Activated T-helper 1 cell treated with anti-CD3 and anti-CD28 coated beads, Interleukin-12 subunit alpha, Interleukin-12 subunit beta, Interleukin-2, Interleukin-4 antibody, amounts not matched to agents 30 ng/mL and 10 ng/mL and 1 ng/mL, durations not matched to agents 14 hours and 24 hours and 36 hours (primary cell): ENCODE measurements around the gene EHMT1. TPM values are rescaled to one million over a fixed set of nuclear protein-coding genes. Genes with fewer than 3 reads are reported as not detected.

Experiments
- DNase-seq: peaks from one replicate; pipeline ENCODE4 v3.0.0; 2021; ENCODE audit warnings: low spot score
- H3K27ac Mint-ChIP-seq: one replicate; pipeline ENCODE4 v1.8.0; 2021; ENCODE audit warnings: mild to moderate bottlenecking, mixed read lengths
- H3K27me3 Mint-ChIP-seq: one replicate; pipeline ENCODE4 v1.8.0; 2022; ENCODE audit warnings: mild to moderate bottlenecking, moderate library complexity, mixed read lengths; ENCODE audit not compliant: insufficient read depth
- H3K36me3 Mint-ChIP-seq: one replicate; pipeline ENCODE4 v1.8.0; 2021; ENCODE audit warnings: low read depth, mixed read lengths
- H3K4me1 Mint-ChIP-seq: one replicate; pipeline ENCODE4 v1.8.0; 2021; ENCODE audit warnings: low read depth, mixed read lengths
- H3K4me3 Mint-ChIP-seq: one replicate; pipeline ENCODE4 v1.8.0; 2021; ENCODE audit warnings: mild to moderate bottlenecking, moderate library complexity, mixed read lengths
- H3K9me3 Mint-ChIP-seq: one replicate; pipeline ENCODE4 v1.8.0; 2021; ENCODE audit warnings: mixed read lengths
- intact Hi-C: fragments of 100-400 bp; cut with micrococcal nuclease; formaldehyde crosslinking; loops from one replicate; pipeline ENCODE4 v1.15.1; 2024
- total RNA-seq: library from RNA; stranded (reverse); gene quantifications from 2 replicates; pipeline ENCODE4 v1.2.3, GENCODE V29; 2022

The EHMT1 gene
- total RNA-seq, 1 donor from 2014 or later = 97.0 TPM

DNA sequence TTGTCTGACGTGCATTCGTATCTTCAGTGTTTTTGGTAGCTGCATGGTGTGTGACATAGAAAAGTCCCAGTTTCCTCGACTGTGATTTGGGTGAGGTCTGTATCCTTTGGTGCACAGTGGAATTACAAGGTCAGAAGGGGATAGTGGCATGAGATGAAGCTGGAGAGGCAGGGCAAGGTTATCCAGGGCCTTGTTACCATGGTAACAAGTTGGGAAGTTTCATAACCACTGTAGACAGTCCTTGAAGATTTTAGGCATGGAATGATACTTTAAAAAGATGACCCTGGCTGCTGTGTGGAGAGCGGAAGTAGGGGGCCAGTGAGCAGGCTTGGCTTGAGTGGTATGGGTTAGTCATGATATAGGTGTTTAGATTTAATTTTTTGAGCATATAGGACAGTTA lies 11.9 kb downstream of the EHMT1 start:
- Mint-ChIP-seq H3K4me1 (peaks cover 50% of the 10 kb centered on the region), H3K9me3 (no peaks in the 10 kb centered on the region), H3K4me3 (no peak overlapping the region), H3K27me3 (no peaks in the 10 kb centered on the region), H3K27ac (peak overlapping the region; percentile 14), H3K36me3 (peaks cover 9% of the 10 kb centered on the region)
- intact Hi-C loops = no loop called here
- DNase-seq = no peak

DNA sequence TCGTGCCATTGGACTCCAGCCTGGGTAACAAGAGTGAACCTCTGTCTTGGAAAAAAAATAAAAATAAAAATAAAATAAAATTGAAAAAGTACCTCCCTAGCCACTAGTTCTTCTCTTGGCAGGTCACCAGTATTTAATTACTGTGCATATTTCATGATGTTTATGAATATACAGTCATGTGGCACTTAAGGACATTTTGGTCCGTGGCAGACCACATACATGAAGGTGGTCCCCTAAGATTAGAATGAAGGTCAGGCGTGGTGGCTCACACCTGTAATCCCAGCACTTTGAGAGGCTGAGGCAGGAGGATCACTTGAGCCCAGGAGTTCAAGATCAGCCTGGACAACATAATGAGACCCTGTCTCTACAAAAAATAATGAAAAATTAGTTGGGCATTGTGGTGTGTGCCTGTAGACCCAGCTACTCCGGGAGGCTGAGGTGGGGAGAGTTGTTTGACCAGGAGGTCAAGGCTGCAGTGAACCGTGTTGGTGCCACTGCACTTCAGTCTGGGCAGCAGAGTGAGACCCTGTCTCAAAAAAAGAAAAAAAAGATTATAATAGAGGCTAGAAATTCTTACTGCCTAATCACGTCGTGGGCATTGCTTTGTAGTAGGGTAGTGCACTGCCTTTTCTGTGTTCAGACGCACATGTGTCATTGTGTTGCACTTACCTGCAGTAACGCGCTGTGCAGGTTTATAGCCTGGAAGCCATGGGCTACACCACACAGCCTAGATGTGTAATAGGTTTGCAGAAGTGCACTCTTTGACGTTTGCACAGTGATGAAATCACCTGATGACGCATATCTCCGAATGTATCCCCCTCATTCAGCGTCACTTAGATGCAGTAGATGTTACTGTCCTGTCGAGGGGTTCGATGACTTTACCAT lies 12.8 kb downstream of the EHMT1 start:
- no peaks in the 10 kb centered on the region for H3K9me3 Mint-ChIP-seq
- H3K36me3 Mint-ChIP-seq = peaks cover 7% of the 10 kb centered on the region
- no peaks in the 10 kb centered on the region for H3K27me3 Mint-ChIP-seq
- H3K27ac Mint-ChIP-seq = no peak overlapping the region
- H3K4me1 Mint-ChIP-seq = peaks cover 45% of the 10 kb centered on the region
- intact Hi-C loops = no loop called here
- no peak for DNase-seq
- no peak overlapping the region for H3K4me3 Mint-ChIP-seq

DNA sequence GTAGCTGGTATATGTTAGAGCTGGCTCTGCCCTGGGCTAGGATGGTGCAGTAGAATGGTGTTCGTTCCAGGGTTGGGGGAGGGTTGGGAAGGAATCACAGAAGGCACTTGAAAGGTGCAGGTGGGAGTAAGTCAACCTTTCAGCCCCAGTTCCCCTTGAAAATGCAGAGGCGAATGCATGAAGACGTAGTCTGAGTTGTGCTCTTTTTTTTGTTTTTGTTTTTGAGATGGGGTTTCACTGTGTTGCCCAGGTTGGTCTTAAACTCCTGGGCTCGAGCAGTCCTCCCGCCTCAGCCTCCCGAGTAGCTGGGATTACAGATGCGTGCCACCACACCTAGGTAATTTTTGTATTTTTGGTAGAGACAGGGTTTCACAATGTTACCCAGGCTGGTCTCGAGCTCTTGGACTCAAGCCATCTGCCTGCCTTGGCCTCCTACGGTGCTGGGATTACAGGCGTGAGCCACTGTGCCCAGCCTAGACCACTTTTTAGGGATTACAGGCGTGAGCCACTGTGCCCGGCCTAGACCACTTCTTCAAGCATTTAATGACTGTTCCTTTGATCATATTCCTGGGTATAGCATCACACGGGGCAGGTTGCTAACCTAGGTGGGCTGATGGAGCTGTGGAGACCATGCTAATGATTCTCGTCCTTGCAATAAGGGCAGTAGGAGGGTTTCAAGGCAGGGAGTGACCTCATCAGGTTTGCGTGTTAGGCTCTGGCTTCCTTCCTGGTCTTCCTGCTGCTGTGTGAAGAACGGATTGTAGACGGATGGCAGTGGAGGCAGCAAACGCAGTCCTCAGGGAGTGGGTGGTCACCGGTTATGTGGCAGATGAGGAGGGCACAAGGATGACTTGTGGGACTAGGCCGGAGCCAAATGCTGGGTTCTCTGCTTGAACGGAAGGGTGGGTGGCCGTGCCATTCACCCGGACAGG lies 13.7 kb downstream of the EHMT1 start:
- no peak overlapping the region for H3K27ac Mint-ChIP-seq
- no peaks in the 10 kb centered on the region for H3K27me3 Mint-ChIP-seq
- intact Hi-C loops = no loop called here
- H3K36me3 Mint-ChIP-seq = peaks cover 7% of the 10 kb centered on the region
- no peak for DNase-seq
- no peak overlapping the region for H3K4me3 Mint-ChIP-seq
- no peaks in the 10 kb centered on the region for H3K9me3 Mint-ChIP-seq
- peaks cover 43% of the 10 kb centered on the region for H3K4me1 Mint-ChIP-seq

DNA sequence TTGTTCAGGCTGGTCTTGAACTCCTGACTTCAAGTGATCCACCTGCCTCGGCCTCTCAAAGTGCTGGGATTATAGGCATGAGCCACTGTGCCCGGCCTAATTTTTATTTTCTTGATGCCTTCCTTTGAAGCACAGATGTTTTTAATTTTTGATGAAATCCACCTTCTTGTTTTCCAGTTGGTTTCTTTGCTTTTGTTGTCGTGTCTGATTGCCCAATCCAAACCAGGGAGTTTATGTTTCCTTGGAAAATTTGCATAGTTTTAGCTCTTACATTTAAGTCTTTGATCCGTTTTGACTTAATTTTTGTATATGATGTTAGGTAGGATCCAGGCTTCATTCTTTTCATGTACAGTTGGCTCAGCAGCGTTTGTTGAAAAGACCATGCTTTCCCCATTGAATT lies 15.2 kb downstream of the EHMT1 start:
- intact Hi-C loops = no loop called here
- Mint-ChIP-seq H3K9me3 (no peaks in the 10 kb centered on the region), H3K27me3 (no peaks in the 10 kb centered on the region), H3K4me3 (no peak overlapping the region), H3K27ac (no peak overlapping the region), H3K4me1 (peaks cover 34% of the 10 kb centered on the region), H3K36me3 (peaks cover 4% of the 10 kb centered on the region)
- no peak for DNase-seq

DNA sequence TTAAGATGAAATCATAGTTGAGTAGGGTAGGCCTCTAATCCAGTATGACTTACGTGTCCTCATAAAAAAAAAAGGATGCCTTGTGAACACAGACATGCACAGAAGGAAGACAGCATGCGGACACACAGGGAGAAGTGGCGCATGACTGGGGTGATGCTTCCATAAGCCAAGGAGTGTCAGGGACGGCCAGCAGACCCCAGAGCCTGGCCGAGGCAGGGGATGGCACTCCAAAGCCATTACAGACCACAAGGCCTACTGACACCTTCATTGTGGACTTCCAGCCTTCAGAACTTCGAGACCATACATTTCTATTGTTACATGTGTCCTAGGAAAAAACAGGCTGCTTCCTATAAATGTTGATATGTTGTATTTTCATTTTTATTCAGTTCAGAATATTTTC lies 19.9 kb downstream of the EHMT1 start:
- Mint-ChIP-seq H3K27ac (peak overlapping the region; percentile 67), H3K27me3 (no peaks in the 10 kb centered on the region), H3K9me3 (no peaks in the 10 kb centered on the region), H3K36me3 (peaks cover 21% of the 10 kb centered on the region), H3K4me3 (peak overlapping the region; percentile 75), H3K4me1 (peaks cover 24% of the 10 kb centered on the region)
- intact Hi-C loops = loop anchor here (1.0 kb wide), 1 partner anchor 10 kb away; no protein-coding TSS in a partner anchor
- no peak for DNase-seq

DNA sequence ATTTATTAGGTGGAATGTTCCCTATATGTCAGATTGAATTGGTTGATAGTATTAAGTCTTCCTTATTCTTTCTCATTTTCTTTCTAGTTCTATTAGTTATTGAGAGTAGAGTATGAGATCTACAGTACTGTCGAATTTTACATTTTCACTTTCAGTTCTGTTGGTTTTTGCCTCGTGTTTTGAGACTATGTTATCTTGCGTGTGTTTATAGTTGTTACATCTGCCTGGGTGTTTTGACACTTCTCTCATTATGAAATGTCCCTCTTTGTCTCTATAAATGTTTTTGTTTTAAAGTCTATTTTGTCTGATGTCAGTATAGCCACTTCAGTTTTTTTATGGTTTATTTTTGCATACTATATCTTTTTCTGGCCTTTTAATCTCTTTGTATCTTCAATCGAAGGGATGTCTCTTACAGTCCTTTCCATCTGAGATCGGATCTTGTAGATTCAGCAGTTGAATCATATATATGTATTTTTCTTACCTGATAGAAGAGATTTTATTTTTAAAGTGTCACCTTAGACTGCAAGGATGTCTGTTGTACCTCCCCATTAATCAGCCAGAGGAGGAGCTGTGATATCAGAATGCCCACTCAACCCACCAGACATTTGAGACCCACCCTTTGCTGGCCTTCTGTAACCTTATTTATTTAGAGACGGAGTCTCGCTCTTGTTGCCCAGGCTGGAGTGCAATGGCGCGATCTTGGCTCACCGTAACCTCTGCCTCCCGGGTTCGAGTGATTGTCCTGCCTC lies 20.7 kb downstream of the EHMT1 start:
- intact Hi-C loops = loop anchor here (1.0 kb wide), 1 partner anchor 11 kb away; no protein-coding TSS in a partner anchor

DNA sequence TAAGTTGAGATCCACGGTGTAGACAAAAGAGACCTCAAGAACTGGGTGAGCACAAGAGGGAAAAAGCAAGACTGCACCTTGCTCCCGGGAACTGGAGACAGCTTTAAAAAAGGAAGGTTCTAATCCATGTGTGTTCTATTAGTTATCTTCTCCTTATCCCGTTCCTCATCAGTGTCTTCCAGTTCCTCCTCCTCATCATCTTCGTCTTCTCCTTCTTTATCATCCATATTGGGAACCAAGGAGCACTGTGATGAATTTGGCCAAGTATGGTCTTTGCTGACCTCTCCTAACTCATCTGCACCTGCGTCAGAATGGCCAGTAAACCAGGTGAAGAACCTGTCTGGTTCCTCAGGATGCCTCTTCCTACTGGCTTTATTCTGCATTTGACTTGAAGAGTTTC lies 22.1 kb downstream of the EHMT1 start:
- H3K9me3 Mint-ChIP-seq = no peaks in the 10 kb centered on the region
- H3K36me3 Mint-ChIP-seq = peaks cover 23% of the 10 kb centered on the region

More for the DNA sequence above, 20.7 kb downstream of the EHMT1 start:
- Mint-ChIP-seq H3K27me3 (no peaks in the 10 kb centered on the region), H3K27ac (peak overlapping the region; percentile 91), H3K4me1 (peaks cover 28% of the 10 kb centered on the region), H3K9me3 (no peaks in the 10 kb centered on the region), H3K4me3 (peak overlapping the region; percentile 76), H3K36me3 (peaks cover 23% of the 10 kb centered on the region)
- no peak for DNase-seq

DNA sequence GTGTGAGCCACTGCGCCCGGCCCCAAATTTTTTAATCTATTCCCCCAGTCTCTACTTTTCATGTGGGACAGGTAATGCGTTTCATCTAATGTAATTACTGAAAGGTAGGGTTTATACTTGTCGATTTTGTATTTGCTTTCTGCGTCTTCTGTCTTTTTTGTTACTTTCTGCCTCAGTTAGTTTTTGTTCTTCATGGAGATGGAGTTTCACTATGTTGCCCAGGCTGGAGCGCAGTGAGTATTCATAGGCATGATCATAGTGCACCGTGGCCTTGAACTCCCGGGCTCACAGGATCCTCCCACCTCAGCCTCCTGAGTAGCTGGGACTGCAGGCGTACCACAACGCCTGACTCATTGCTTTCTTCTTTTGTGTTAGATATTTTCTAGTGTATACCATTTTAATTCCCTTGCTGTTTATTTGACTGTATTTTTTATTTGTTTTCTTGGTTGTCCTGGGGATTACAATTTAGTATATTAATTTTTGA lies 23.4 kb downstream of the EHMT1 start:
- H3K27me3 Mint-ChIP-seq = no peaks in the 10 kb centered on the region
- no peak overlapping the region for H3K4me3 Mint-ChIP-seq
- peaks cover 39% of the 10 kb centered on the region for H3K4me1 Mint-ChIP-seq
- intact Hi-C loops = no loop called here
- H3K36me3 Mint-ChIP-seq = peaks cover 31% of the 10 kb centered on the region
- DNase-seq = no peak
- H3K9me3 Mint-ChIP-seq = no peaks in the 10 kb centered on the region
- peak overlapping the region; percentile 3 for H3K27ac Mint-ChIP-seq

More for the DNA sequence above, 22.1 kb downstream of the EHMT1 start:
- no peak for DNase-seq
- Mint-ChIP-seq H3K27me3 (no peaks in the 10 kb centered on the region), H3K27ac (peak overlapping the region; percentile 41), H3K4me3 (peak overlapping the region; percentile 1), H3K4me1 (peaks cover 28% of the 10 kb centered on the region)
- intact Hi-C loops = no loop called here

DNA sequence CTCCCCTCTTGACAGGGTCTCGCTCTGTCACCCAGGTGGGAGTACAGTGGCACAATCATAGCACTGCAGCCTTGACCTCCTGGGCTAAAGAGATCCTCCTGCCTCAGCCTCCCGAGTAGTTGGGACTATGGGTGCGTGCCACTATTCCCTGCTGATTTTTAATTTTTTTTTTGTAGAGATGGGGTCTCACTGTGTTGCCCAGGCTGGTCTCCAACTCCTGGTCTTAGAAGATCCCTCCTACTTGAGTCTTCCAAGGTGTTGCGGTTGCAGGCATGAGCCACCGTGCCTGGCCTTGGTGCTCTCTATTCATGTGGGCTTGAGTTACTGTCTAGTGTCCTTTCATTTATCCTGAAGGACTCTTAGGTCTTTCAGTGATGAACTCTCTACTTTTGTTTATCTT lies 24.1 kb downstream of the EHMT1 start:
- Mint-ChIP-seq H3K27ac (no peak overlapping the region), H3K9me3 (no peaks in the 10 kb centered on the region), H3K27me3 (no peaks in the 10 kb centered on the region), H3K36me3 (peaks cover 35% of the 10 kb centered on the region), H3K4me3 (no peak overlapping the region), H3K4me1 (peaks cover 44% of the 10 kb centered on the region)
- no peak for DNase-seq
- intact Hi-C loops = no loop called here

DNA sequence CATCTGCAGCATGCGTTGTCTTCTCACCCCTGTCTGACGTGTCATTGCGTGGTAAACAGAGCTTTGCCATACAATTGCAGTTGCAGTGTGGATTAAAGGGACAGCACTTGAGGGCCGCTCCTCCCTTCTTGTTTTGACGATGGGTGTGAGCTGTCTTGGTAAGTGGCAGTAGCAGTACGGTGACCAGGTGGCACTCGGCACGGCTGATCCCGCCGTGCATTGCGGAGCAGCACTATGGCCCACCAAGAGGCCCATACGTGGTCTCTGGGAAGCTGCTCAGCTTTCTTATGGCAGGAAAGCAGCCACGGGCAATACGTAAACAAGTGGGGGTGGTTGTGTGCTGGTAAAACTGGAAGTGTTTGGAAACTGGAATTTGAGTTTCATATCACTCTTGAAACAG lies 25.1 kb downstream of the EHMT1 start:
- H3K27me3 Mint-ChIP-seq = no peaks in the 10 kb centered on the region
- no peaks in the 10 kb centered on the region for H3K9me3 Mint-ChIP-seq
- intact Hi-C loops = no loop called here
- no peak overlapping the region for H3K4me3 Mint-ChIP-seq
- DNase-seq = no peak
- no peak overlapping the region for H3K27ac Mint-ChIP-seq
- H3K36me3 Mint-ChIP-seq = peaks cover 36% of the 10 kb centered on the region
- H3K4me1 Mint-ChIP-seq = peaks cover 41% of the 10 kb centered on the region

DNA sequence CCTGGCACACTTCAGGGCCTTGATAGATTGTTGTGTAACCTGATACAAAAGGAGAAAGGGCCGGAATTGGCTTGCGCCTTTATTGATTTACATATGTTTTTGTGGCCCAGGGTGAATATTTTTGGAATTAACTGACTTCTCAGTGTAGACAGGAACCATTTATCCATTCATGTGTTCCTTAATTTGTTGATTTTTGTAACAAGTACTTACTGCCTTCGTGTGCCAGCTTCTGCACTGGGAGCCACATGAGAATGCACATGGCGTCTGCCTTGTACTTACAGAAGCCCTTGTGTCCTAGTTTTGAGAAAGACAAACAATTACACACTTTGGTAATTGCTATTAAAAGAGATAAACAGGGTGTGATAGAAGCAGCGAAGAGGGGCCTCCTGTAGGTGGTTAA lies 26.4 kb downstream of the EHMT1 start:
- Mint-ChIP-seq H3K27ac (no peak overlapping the region), H3K4me1 (peaks cover 39% of the 10 kb centered on the region), H3K36me3 (peaks cover 35% of the 10 kb centered on the region), H3K9me3 (no peaks in the 10 kb centered on the region), H3K4me3 (no peak overlapping the region), H3K27me3 (no peaks in the 10 kb centered on the region)
- no peak for DNase-seq
- intact Hi-C loops = no loop called here

DNA sequence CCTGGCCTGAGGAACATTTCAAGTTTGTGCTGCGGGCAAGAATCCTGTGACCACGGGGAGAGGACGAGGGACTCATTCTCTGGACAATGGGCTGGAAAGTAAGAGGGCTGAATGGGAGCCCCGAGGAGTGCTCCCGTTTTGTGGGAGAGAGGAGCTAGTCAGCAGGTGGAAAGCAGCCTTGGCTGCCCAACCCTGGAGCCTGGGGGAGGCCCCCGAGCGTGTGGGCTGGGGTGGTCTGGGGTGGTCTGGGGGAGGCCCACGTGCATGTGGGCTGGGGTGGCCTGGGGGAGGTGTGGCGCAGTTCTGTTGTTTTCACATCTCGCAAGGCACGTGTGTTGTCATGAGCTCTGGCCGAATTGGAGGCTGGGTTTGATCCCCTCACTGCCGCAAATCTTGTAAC lies 27.5 kb downstream of the EHMT1 start:
- Mint-ChIP-seq H3K27me3 (no peaks in the 10 kb centered on the region), H3K4me3 (no peak overlapping the region), H3K36me3 (peaks cover 34% of the 10 kb centered on the region), H3K4me1 (peaks cover 37% of the 10 kb centered on the region), H3K27ac (peak overlapping the region; percentile 29), H3K9me3 (no peaks in the 10 kb centered on the region)
- no peak for DNase-seq
- intact Hi-C loops = no loop called here
